Naive thymus-derived CD4-positive, alpha-beta T cell (primary cell): ENCODE measurements around the gene NEURL1. TPM values are rescaled to one million over a fixed set of nuclear protein-coding genes. Genes with fewer than 3 reads are reported as not detected.

Experiments used
- ATAC-seq: fragments of 150-1000 bp; cut with Tn5 transposase; 2 replicates; pipeline ENCODE4 v1.10.0; 2021; ENCODE audit warnings: mild to moderate bottlenecking, moderate library complexity
- CTCF ChIA-PET: fragments of 350-600 bp; sonication (Branson Sonifier 250); formaldehyde crosslinking; loops from one replicate; lab custom pipeline; 2021; ENCODE audit warnings: antibody characterized with exemption; lab: Charles Lee
- POLR2A ChIA-PET: fragments of 350-600 bp; sonication (Branson Sonifier 250); formaldehyde crosslinking; loops from one replicate; lab custom pipeline; 2021; ENCODE audit warnings: antibody characterized with exemption, inconsistent platforms; lab: Charles Lee
- DNase-seq, 9 donors: peaks; one replicate each; pipeline versions ENCODE4 v3.0.0 to v3.0.0-alpha.2; 2020 to 2022; ENCODE audit warnings: mixed read lengths in 1 of 9
- H3K27ac ChIP-seq: one replicate; pipeline ENCODE4 v1.7.0; 2013; ENCODE audit warnings: mild to moderate bottlenecking, low read depth, low read length, moderate library complexity
- H3K27me3 ChIP-seq, 2 donors: one replicate each; pipeline ENCODE4 v1.7.0; 2013; ENCODE audit warnings: low read length in 2 of 2, mild to moderate bottlenecking in 2 of 2, moderate library complexity in 2 of 2; ENCODE audit not compliant: control insufficient read depth in 2 of 2, insufficient read depth in 2 of 2
- H3K36me3 ChIP-seq, 3 experiments: 1 replicate in 2 of 3; 2 replicates in 1 of 3; pipeline ENCODE4 v1.7.0; 2013; ENCODE audit warnings: low read length in 3 of 3, mild to moderate bottlenecking in 3 of 3, moderate library complexity in 1 of 3; ENCODE audit not compliant: insufficient read depth in 3 of 3, control insufficient read depth in 2 of 3
- H3K4me1 ChIP-seq, 2 donors: one replicate each; pipeline ENCODE4 v1.7.0; 2013; ENCODE audit warnings: low read length in 2 of 2, mild to moderate bottlenecking in 2 of 2, moderate library complexity in 1 of 2; ENCODE audit not compliant: control insufficient read depth in 2 of 2, insufficient read depth in 2 of 2
- H3K4me3 ChIP-seq: 2 replicates; pipeline ENCODE4 v1.7.0; 2013; ENCODE audit warnings: mild to moderate bottlenecking, low read length
- H3K9me3 ChIP-seq, 3 experiments: 1 replicate in 2 of 3; 2 replicates in 1 of 3; pipeline ENCODE4 v1.7.0; 2013; ENCODE audit warnings: low read length in 3 of 3; ENCODE audit not compliant: control insufficient read depth in 2 of 3
- H3K27ac Mint-ChIP-seq, 9 donors: one replicate each; pipeline ENCODE4 v1.8.0; 2020 to 2022; ENCODE audit warnings: mixed read lengths in 9 of 9, mild to moderate bottlenecking in 8 of 9, moderate library complexity in 5 of 9, inconsistent platforms in 2 of 9
- H3K27me3 Mint-ChIP-seq, 5 donors: one replicate each; pipeline ENCODE4 v1.8.0; 2021 to 2022; ENCODE audit warnings: mixed read lengths in 5 of 5, mild to moderate bottlenecking in 1 of 5
- H3K36me3 Mint-ChIP-seq, 5 donors: one replicate each; pipeline ENCODE4 v1.8.0; 2020 to 2022; ENCODE audit warnings: mixed read lengths in 5 of 5, mild to moderate bottlenecking in 3 of 5, inconsistent platforms in 1 of 5
- H3K4me1 Mint-ChIP-seq, 7 donors: one replicate each; pipeline ENCODE4 v1.8.0; 2020 to 2022; ENCODE audit warnings: mixed read lengths in 7 of 7, mild to moderate bottlenecking in 3 of 7, inconsistent platforms in 1 of 7
- H3K4me3 Mint-ChIP-seq, 10 donors: one replicate each; pipeline ENCODE4 v1.8.0; 2020 to 2022; ENCODE audit warnings: mild to moderate bottlenecking in 10 of 10, mixed read lengths in 10 of 10, moderate library complexity in 6 of 10, inconsistent platforms in 2 of 10
- H3K9me3 Mint-ChIP-seq, 11 donors: one replicate each; pipeline ENCODE4 v1.8.0; 2020 to 2022; ENCODE audit warnings: mixed read lengths in 11 of 11, mild to moderate bottlenecking in 4 of 11, inconsistent platforms in 1 of 11, moderate library complexity in 1 of 11
- intact Hi-C, 2 donors: fragments of 100-400 bp; cut with micrococcal nuclease; formaldehyde crosslinking; loops; one replicate each; pipeline ENCODE4 v1.15.1; 2023
- polyA plus RNA-seq, 2 donors: library from polyadenylated mRNA; unstranded; fragments of 300-500 nt; fragmentation: Illumina TruSeq; gene quantifications; one replicate each; pipeline ENCODE4 v1.2.3, GENCODE V29; 2021
- total RNA-seq, 6 experiments: library from RNA in 5 of 6; stranded (reverse) in 5 of 6; gene quantifications; 1 replicate in 5 of 6; 2 replicates in 1 of 6; pipeline ENCODE4 v1.2.3 and lab custom pipeline; 2021 to 2026

NEURL1 gene
- total and polyA plus RNA-seq, 7 experiments from 2014 or later: 0.76 to 9.2 (median 1.1) TPM

DNA sequence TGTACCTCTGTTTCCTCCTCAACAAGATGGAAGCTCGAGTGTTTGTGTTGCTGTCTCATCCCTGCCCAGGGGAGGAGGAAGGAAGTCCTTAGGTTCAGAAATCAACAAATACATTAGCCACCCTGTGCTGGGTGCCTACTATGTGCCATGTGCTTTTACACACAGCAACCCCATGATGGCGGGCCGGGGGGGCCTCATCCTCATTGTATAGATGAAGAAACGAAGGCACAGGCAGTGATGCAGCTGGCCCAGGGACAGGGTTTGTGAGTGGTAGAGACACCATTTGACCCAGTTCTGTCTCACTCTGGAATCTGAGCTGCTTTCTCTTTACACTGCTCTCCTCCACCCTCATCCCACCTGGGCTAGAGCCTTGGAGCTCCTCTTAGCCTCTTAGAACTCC is 39.5 kb upstream of the NEURL1 start:
- ATAC-seq (no peak), DNase-seq (no peak)
- intact Hi-C loops: loop anchor here in 1 of 2 donors (5.0 kb wide), 1 partner anchor 37 kb away; no protein-coding TSS in a partner anchor
- Histone ChIP-seq H3K27ac (no peak overlapping the region), H3K36me3 (peaks cover 0 to 12% (median 0%) of the 10 kb centered on the region in 3 experiments), H3K27me3 (no peaks in the 10 kb centered on the region), H3K4me3 (no peak overlapping the region), H3K4me1 (peaks cover 18 to 30% of the 10 kb centered on the region in 2 donors), H3K9me3 (no peaks in the 10 kb centered on the region)
- Mint-ChIP-seq H3K27me3 (no peaks in the 10 kb centered on the region), H3K4me1 (peaks cover 21 to 47% (median 35%) of the 10 kb centered on the region in 7 donors), H3K9me3 (peaks cover 0 to 1% (median 0%) of the 10 kb centered on the region in 11 donors), H3K36me3 (peaks cover 0 to 21% (median 0%) of the 10 kb centered on the region in 5 donors), H3K4me3 (peak overlapping the region in 3 of 10 donors; percentile 35 to 91 (median 76)), H3K27ac (peak overlapping the region in 4 of 9 donors; percentile 23 to 63 (median 52))
- POLR2A ChIA-PET: no interaction called here
- CTCF ChIA-PET: interaction anchor here (1.0 kb wide), 1 partner anchor 35 kb away, joined by 4 read pairs; no protein-coding TSS in a partner anchor

DNA sequence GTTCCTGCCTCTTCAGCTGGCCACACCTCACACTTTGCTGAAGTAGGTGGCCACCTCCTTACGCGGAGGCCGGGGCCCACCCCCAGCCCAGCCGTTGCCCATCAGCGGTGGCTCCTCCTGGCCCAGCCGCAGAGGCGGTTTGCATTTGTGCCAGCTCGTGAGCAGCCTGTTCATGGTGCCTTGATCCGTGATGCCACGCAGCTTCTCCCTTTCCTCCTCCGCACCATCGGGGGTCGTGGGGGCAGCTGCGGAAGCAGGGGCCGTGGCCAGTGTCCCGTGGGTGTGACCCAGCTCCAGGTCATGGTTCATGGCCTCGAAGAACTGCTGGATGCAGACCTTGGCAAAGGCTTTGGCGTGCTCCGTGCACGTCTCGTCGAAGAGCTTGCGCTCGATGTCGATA is 38.3 kb upstream of the NEURL1 start:
- Mint-ChIP-seq H3K4me1 (peaks cover 9 to 46% (median 25%) of the 10 kb centered on the region in 7 donors), H3K9me3 (peaks cover 0 to 1% (median 0%) of the 10 kb centered on the region in 11 donors)
- ATAC-seq: no peak

DNA sequence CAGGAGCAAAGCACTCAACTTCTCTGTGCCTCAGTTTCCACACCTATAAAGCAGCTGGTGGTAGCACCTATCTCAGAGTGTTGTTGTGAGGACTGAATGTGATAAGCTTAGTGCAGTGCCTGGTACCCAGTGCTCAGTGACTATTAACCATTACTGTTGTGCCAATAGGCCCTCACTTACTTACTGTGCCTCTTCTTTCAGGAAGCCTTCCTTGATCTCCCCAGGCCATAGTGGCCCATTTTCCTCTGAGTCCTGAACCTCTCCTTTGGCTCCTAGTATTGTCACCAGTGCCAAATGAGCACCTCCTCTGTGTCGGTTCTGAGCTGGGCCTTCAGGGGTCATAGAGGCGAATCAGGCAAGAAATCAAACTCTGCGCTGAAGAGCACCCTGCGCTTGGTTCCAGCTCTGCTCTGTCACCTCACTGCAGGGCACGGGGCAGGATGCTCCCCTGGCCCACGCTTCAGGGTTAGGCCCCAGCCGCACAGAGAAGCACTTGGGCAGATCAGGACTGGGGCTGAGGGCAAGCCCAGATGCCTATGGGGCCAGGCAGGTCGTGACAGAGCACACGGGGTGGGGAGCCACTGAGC is 37.3 kb upstream of the NEURL1 start:
- H3K36me3 ChIP-seq: no peaks in the 10 kb centered on the region
- intact Hi-C loops: no loop called here

More for the DNA sequence above, 38.3 kb upstream of the NEURL1 start:
- POLR2A ChIA-PET: interaction anchor here (0.6 kb wide), 2 partner anchors 29 to 98 kb away, joined by 3 to 5 read pairs; no protein-coding TSS in a partner anchor
- DNase-seq: no peak
- Histone ChIP-seq H3K27me3 (no peaks in the 10 kb centered on the region), H3K9me3 (no peaks in the 10 kb centered on the region), H3K36me3 (no peaks in the 10 kb centered on the region), H3K27ac (no peak overlapping the region), H3K4me1 (peaks cover 13 to 24% of the 10 kb centered on the region in 2 donors), H3K4me3 (no peak overlapping the region)
- no peak overlapping the region for H3K4me3 Mint-ChIP-seq
- intact Hi-C loops: no loop called here
- H3K27me3 Mint-ChIP-seq: no peaks in the 10 kb centered on the region
- H3K27ac Mint-ChIP-seq: no peak overlapping the region
- CTCF ChIA-PET: no interaction called here
- peaks cover 0 to 11% (median 0%) of the 10 kb centered on the region in 5 donors for H3K36me3 Mint-ChIP-seq

GRCh38 chr10:103457176-103457712 is 36.3 kb upstream of the NEURL1 start:
- ATAC-seq: no peak
- Mint-ChIP-seq H3K36me3 (no peaks in the 10 kb centered on the region), H3K4me3 (no peak overlapping the region), H3K27ac (peak overlapping the region in 3 of 9 donors; percentile 54 to 67 (median 59)), H3K9me3 (peaks cover 0 to 1% (median 0%) of the 10 kb centered on the region in 11 donors), H3K27me3 (peaks cover 0 to 2% (median 0%) of the 10 kb centered on the region in 5 donors), H3K4me1 (peaks cover 0 to 35% (median 12%) of the 10 kb centered on the region in 7 donors)
- no peak for DNase-seq
- Histone ChIP-seq H3K4me1 (peaks cover 0 to 18% of the 10 kb centered on the region in 2 donors), H3K36me3 (no peaks in the 10 kb centered on the region), H3K27me3 (no peaks in the 10 kb centered on the region), H3K4me3 (no peak overlapping the region), H3K9me3 (no peaks in the 10 kb centered on the region), H3K27ac (no peak overlapping the region)
- intact Hi-C loops: no loop called here
- ChIA-PET CTCF (no interaction called here), POLR2A (no interaction called here)

More for the DNA sequence above, 37.3 kb upstream of the NEURL1 start:
- ChIA-PET POLR2A (interaction anchor here (0.6 kb wide), 1 partner anchor 99 kb away, joined by 5 read pairs; no protein-coding TSS in a partner anchor), CTCF (no interaction called here)
- Mint-ChIP-seq H3K4me3 (no peak overlapping the region), H3K4me1 (peaks cover 0 to 38% (median 16%) of the 10 kb centered on the region in 7 donors), H3K36me3 (peaks cover 0 to 3% (median 0%) of the 10 kb centered on the region in 5 donors), H3K9me3 (peaks cover 0 to 1% (median 0%) of the 10 kb centered on the region in 11 donors), H3K27ac (peak overlapping the region in 1 of 9 donors; percentile 18), H3K27me3 (peaks cover 0 to under 1% (median 0%) of the 10 kb centered on the region in 5 donors)
- ATAC-seq (no peak), DNase-seq (no peak)
- Histone ChIP-seq H3K27me3 (no peaks in the 10 kb centered on the region), H3K9me3 (no peaks in the 10 kb centered on the region), H3K4me3 (no peak overlapping the region), H3K27ac (no peak overlapping the region), H3K4me1 (peaks cover 4 to 18% of the 10 kb centered on the region in 2 donors)

GRCh38 chr10:103457896-103458583 is 35.5 kb upstream of the NEURL1 start:
- Mint-ChIP-seq H3K4me1 (peaks cover 0 to 29% (median 9%) of the 10 kb centered on the region in 7 donors), H3K27me3 (peaks cover 0 to 5% (median 0%) of the 10 kb centered on the region in 5 donors), H3K9me3 (peaks cover 0 to 1% (median 0%) of the 10 kb centered on the region in 11 donors), H3K36me3 (no peaks in the 10 kb centered on the region), H3K27ac (no peak overlapping the region), H3K4me3 (no peak overlapping the region)
- no peak overlapping the region for H3K27ac ChIP-seq
- DNase-seq (no peak), ATAC-seq (no peak)
- ChIA-PET POLR2A (no interaction called here), CTCF (no interaction called here)
- no peaks in the 10 kb centered on the region for H3K27me3 ChIP-seq
- intact Hi-C loops: no loop called here
- H3K36me3 ChIP-seq: no peaks in the 10 kb centered on the region
- H3K4me3 ChIP-seq: no peak overlapping the region
- no peaks in the 10 kb centered on the region for H3K9me3 ChIP-seq
- peaks cover 0 to 13% of the 10 kb centered on the region in 2 donors for H3K4me1 ChIP-seq

DNA sequence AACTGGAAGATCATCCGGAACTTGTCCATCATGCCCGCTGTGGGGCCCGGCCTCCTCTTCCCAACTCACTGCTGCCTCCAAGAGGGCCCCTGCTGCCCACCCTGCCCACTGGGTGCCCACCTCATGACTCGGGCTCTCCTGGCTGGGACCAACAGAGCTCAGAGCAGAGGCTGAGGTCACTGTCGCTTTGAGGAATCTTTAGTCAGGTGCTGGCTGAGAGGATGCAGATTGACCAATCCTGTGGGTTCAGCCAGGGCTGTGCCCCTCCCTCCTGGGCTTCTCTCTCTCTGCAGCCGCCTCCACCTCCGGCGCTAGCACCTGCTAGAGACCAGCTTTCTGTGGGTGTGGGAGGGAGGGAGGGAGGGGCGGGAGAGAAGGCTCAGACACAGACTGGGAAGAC is 34.8 kb upstream of the NEURL1 start, which contains the start of gene CALHM1:
TSS of gene CALHM1 (minus strand) at position 181 of the 400 bp plus-strand sequence. CDS start at position 32, 149 bp downstream.
- H3K27me3 Mint-ChIP-seq: peaks cover 0 to 12% (median 0%) of the 10 kb centered on the region in 5 donors
- DNase-seq (no peak), ATAC-seq (peak; percentile 57)
- peaks cover 0 to 11% of the 10 kb centered on the region in 2 donors for H3K4me1 ChIP-seq
- H3K27ac ChIP-seq: no peak within 1 kb of the TSS
- H3K9me3 ChIP-seq: no peaks in the 10 kb centered on the region
- ChIA-PET POLR2A (no interaction called here), CTCF (no interaction called here)
- H3K9me3 Mint-ChIP-seq: peaks cover 0 to 1% (median 0%) of the 10 kb centered on the region in 11 donors
- H3K4me3 Mint-ChIP-seq: peak within 1 kb of the TSS in 1 of 10 donors; percentile 52
- H3K27ac Mint-ChIP-seq: peak within 1 kb of the TSS in 1 of 9 donors; percentile 29
- peaks cover 0 to 23% (median 2%) of the 10 kb centered on the region in 7 donors for H3K4me1 Mint-ChIP-seq
- no peaks in the 10 kb centered on the region for H3K36me3 Mint-ChIP-seq
- intact Hi-C loops: no loop called here
- no peak within 1 kb of the TSS for H3K4me3 ChIP-seq
- no peaks in the 10 kb centered on the region for H3K27me3 ChIP-seq
- no peaks in the 10 kb centered on the region for H3K36me3 ChIP-seq
